Upper lobe of left lung (tissue), 4 donors: ENCODE results near the gene PGK2.

Source experiments
- POLR2A ChIP-seq, 4 donors: fragments of 450-650 bp; IDR thresholded peaks; one replicate each; pipeline ENCODE4 v1.5.1; 2016 to 2017; ENCODE audit warnings: antibody characterized with exemption in 4 of 4, mild to moderate bottlenecking in 2 of 4
- TF ChIP-seq, protein P1 (sequence below), 6 experiments: fragments of 450-650 bp in 4 of 6; fragments of 200-600 bp in 2 of 6; sonication (generic) in 2 of 6; IDR thresholded peaks; one replicate each; pipeline ENCODE4 v1.5.1; 2016 to 2019; ENCODE audit warnings: antibody characterized with exemption in 6 of 6

DNA sequence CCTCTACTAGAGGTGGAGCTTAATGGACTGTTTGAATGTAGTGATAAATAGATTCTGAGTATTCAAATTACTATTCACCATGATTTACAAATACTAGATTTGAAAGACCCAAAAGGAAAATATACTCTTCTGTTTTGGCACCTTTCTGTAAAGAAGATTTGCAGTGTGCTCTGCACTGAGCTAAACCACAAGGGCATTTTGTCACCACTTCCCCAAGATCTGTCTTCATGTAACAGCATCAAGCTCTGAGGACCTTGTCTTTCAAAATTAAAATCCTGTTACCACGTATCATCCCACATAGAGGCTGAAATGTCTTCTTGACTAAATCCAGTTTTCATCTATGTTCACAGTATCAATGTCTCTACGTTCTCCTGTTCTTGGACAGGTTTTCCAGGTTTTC lies 3.3 kb upstream of the PGK2 start:
- TF ChIP-seq, protein P1, sequence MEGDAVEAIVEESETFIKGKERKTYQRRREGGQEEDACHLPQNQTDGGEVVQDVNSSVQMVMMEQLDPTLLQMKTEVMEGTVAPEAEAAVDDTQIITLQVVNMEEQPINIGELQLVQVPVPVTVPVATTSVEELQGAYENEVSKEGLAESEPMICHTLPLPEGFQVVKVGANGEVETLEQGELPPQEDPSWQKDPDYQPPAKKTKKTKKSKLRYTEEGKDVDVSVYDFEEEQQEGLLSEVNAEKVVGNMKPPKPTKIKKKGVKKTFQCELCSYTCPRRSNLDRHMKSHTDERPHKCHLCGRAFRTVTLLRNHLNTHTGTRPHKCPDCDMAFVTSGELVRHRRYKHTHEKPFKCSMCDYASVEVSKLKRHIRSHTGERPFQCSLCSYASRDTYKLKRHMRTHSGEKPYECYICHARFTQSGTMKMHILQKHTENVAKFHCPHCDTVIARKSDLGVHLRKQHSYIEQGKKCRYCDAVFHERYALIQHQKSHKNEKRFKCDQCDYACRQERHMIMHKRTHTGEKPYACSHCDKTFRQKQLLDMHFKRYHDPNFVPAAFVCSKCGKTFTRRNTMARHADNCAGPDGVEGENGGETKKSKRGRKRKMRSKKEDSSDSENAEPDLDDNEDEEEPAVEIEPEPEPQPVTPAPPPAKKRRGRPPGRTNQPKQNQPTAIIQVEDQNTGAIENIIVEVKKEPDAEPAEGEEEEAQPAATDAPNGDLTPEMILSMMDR (IDR thresholded peaks at IDR 0.05), result no peak
- TF ChIP-seq POLR2A (IDR thresholded peaks at IDR 0.05), result no peak
